Panc1 (cell line): ENCODE measurements around the gene TTC28. TPM values are rescaled to one million over a fixed set of nuclear protein-coding genes. Genes with fewer than 3 reads are reported as not detected.

ENCODE experiments used
- ATAC-seq: fragments of 200-7000 bp; cut with Tn5 transposase; 2 replicates; pipeline ENCODE4 v1.9.1; 2020; ENCODE audit warnings: mild to moderate bottlenecking, moderate library complexity
- BruUV-seq: library from RNA; stranded (reverse); fragments of 400-500 nt; replicated peaks from 2 replicates; lab custom pipeline; 2021; lab: Mats Ljungman, UMichigan
- CTCF ChIA-PET: fragments of 300-600 bp; sonication (Branson Sonifier 250); formaldehyde crosslinking; loops from one replicate; lab custom pipeline; 2022; ENCODE audit warnings: antibody characterized with exemption; lab: Charles Lee
- POLR2A ChIA-PET: fragments of 300-600 bp; sonication (Branson Sonifier 250); formaldehyde crosslinking; loops from one replicate; lab custom pipeline; 2022; ENCODE audit warnings: antibody characterized with exemption; lab: Charles Lee
- DNase-seq: peaks from one replicate; pipeline ENCODE4 v3.0.0-alpha.2; 2010; ENCODE audit warnings: low read depth, low spot score
- H3K27ac ChIP-seq: 2 replicates; pipeline ENCODE4 v1.5.1; 2011; ENCODE audit warnings: mild to moderate bottlenecking, low read length, inconsistent platforms
- H3K27me3 ChIP-seq: fragments of 200-500 bp; sonication (Bioruptor generic); 2 replicates; pipeline ENCODE4 v1.6.0; 2014; ENCODE audit warnings: low read length, inconsistent platforms; ENCODE audit not compliant: control insufficient read depth, insufficient read depth
- H3K36me3 ChIP-seq: fragments of 200-500 bp; sonication (Bioruptor generic); 2 replicates; pipeline ENCODE4 v1.5.1; 2014; ENCODE audit warnings: inconsistent platforms, mild to moderate bottlenecking, low read length, moderate library complexity; ENCODE audit not compliant: control insufficient read depth, insufficient read depth
- H3K4me1 ChIP-seq: 2 replicates; pipeline ENCODE4 v1.5.1; 2011; ENCODE audit warnings: inconsistent platforms, mild to moderate bottlenecking, low read length, moderate library complexity; ENCODE audit not compliant: control insufficient read depth, insufficient read depth
- H3K4me3 ChIP-seq, 2 experiments: 2 replicates each; pipeline ENCODE4 v1.5.1; 2011 to 2012; ENCODE audit warnings: low read depth in 2 of 2, low read length in 2 of 2, mild to moderate bottlenecking in 2 of 2, inconsistent platforms in 1 of 2, moderate library complexity in 1 of 2
- H3K9me3 ChIP-seq: fragments of 200-500 bp; sonication (Bioruptor generic); 2 replicates; pipeline ENCODE4 v1.5.1; 2014; ENCODE audit warnings: low read depth, mild to moderate bottlenecking, inconsistent platforms, low read length, moderate library complexity; ENCODE audit not compliant: control insufficient read depth, insufficient read depth
- CTCF ChIP-seq: fragments of 450-650 bp; IDR thresholded peaks from 2 replicates; pipeline ENCODE4 v1.5.1; 2017; ENCODE audit warnings: mild to moderate bottlenecking
- POLR2AphosphoS5 ChIP-seq: IDR thresholded peaks from 2 replicates; pipeline ENCODE4 v1.6.1; 2012; ENCODE audit warnings: mild to moderate bottlenecking, low read depth, low read length, moderate library complexity
- REST ChIP-seq, 2 experiments: IDR thresholded peaks; 2 replicates each; pipeline ENCODE4 v1.6.1; 2011 to 2012; ENCODE audit warnings: low read depth in 2 of 2, control low read depth in 1 of 2, low read length in 1 of 2, mild to moderate bottlenecking in 1 of 2, moderate library complexity in 1 of 2; ENCODE audit not compliant: insufficient read depth in 1 of 2
- SIN3A ChIP-seq: IDR thresholded peaks from 2 replicates; pipeline ENCODE4 v1.6.1; 2012; ENCODE audit warnings: low read depth, mild to moderate bottlenecking, low read length, moderate library complexity, borderline replicate concordance; ENCODE audit not compliant: insufficient read depth
- TCF7L2 ChIP-seq: IDR thresholded peaks from 2 replicates; pipeline ENCODE4 v1.6.1; 2011; ENCODE audit warnings: mild to moderate bottlenecking, low read depth, low read length, inconsistent platforms
- in situ Hi-C: cut with HindIII; loops from 2 replicates; pipeline ENCODE4 v1.10.0; 2016; ENCODE audit warnings: low sequenced_read_pairs, low pct_unique_long_range_greater_than_20kb
- intact Hi-C: fragments of 100-400 bp; cut with micrococcal nuclease; formaldehyde crosslinking; loops from one replicate; pipeline ENCODE4 v1.10.0; 2022; ENCODE audit not compliant: unreplicated experiment
- total RNA-seq: library from RNA; stranded (reverse); gene quantifications from one replicate; pipeline ENCODE4 v1.2.1, GENCODE V29; 2021; ENCODE audit not compliant: unreplicated experiment

TTC28 gene
- total RNA-seq, 1 experiment from 2014 or later, result 24.8 TPM

- Histone ChIP-seq H3K9me3 (no peaks in the 10 kb centered on the region), H3K4me3 (no peak overlapping the region), H3K4me1 (no peaks in the 10 kb centered on the region), H3K27me3 (no peaks in the 10 kb centered on the region), H3K27ac (no peak overlapping the region), H3K36me3 (peaks cover 2% of the 10 kb centered on the region; the same call in 1 of the 2 replicates)
- intact Hi-C loops (no loop called here), in situ Hi-C loops (no loop called here)
- DNase-seq, result no peak
- TF ChIP-seq CTCF (no peak), TCF7L2 (no peak), POLR2AphosphoS5 (no peak), SIN3A (no peak), REST (IDR thresholded peaks at IDR 0.05; ENCODE audit: insufficient read depth in 1 of 2, low read depth in 2 of 2, low read length in 1 of 2) (no peak)
- ChIA-PET CTCF (no interaction called here), POLR2A (no interaction called here)
- ATAC-seq, result no peak
- BruUV-seq, result no TSS peak
These were observed 31.7 kb upstream of the TTC28 start for GRCh38 chr22:28711341-28711740.

GRCh38 chr22:28710576-28711191 lies 31.0 kb upstream of the TTC28 start:
- H3K27ac ChIP-seq, result no peak overlapping the region
- peaks cover 2% of the 10 kb centered on the region; the same call in 1 of the 2 replicates for H3K36me3 ChIP-seq
- TF ChIP-seq SIN3A (no peak), TCF7L2 (no peak), CTCF (no peak), REST (IDR thresholded peaks at IDR 0.05; ENCODE audit: insufficient read depth in 1 of 2, low read depth in 2 of 2, low read length in 1 of 2) (no peak), POLR2AphosphoS5 (no peak)
- no TSS peak for BruUV-seq
- ChIA-PET CTCF (no interaction called here), POLR2A (no interaction called here)
- in situ Hi-C loops, result no loop called here
- DNase-seq (no peak), ATAC-seq (no peak)
- intact Hi-C loops, result no loop called here
- no peak overlapping the region for H3K4me3 ChIP-seq
- no peaks in the 10 kb centered on the region for H3K9me3 ChIP-seq
- no peaks in the 10 kb centered on the region for H3K4me1 ChIP-seq
- H3K27me3 ChIP-seq, result no peaks in the 10 kb centered on the region
